Panc1 (cell line): Measurements from ENCODE around the gene PSRC1. TPM values are rescaled to one million over a fixed set of nuclear protein-coding genes. Genes with fewer than 3 reads are reported as not detected.

Experiments used
- ATAC-seq: fragments of 200-7000 bp; cut with Tn5 transposase; 2 replicates; pipeline ENCODE4 v1.9.1; 2020; ENCODE audit warnings: mild to moderate bottlenecking, moderate library complexity
- BruUV-seq: library from RNA; stranded (reverse); fragments of 400-500 nt; replicated peaks from 2 replicates; lab custom pipeline; 2021; lab: Mats Ljungman, UMichigan
- CTCF ChIA-PET: fragments of 300-600 bp; sonication (Branson Sonifier 250); formaldehyde crosslinking; loops from one replicate; lab custom pipeline; 2022; ENCODE audit warnings: antibody characterized with exemption; lab: Charles Lee
- POLR2A ChIA-PET: fragments of 300-600 bp; sonication (Branson Sonifier 250); formaldehyde crosslinking; loops from one replicate; lab custom pipeline; 2022; ENCODE audit warnings: antibody characterized with exemption; lab: Charles Lee
- DNase-seq: peaks from one replicate; pipeline ENCODE4 v3.0.0-alpha.2; 2010; ENCODE audit warnings: low read depth, low spot score
- H3K27ac ChIP-seq: 2 replicates; pipeline ENCODE4 v1.5.1; 2011; ENCODE audit warnings: mild to moderate bottlenecking, low read length, inconsistent platforms
- H3K27me3 ChIP-seq: fragments of 200-500 bp; sonication (Bioruptor generic); 2 replicates; pipeline ENCODE4 v1.6.0; 2014; ENCODE audit warnings: low read length, inconsistent platforms; ENCODE audit not compliant: control insufficient read depth, insufficient read depth
- H3K36me3 ChIP-seq: fragments of 200-500 bp; sonication (Bioruptor generic); 2 replicates; pipeline ENCODE4 v1.5.1; 2014; ENCODE audit warnings: inconsistent platforms, mild to moderate bottlenecking, low read length, moderate library complexity; ENCODE audit not compliant: control insufficient read depth, insufficient read depth
- H3K4me1 ChIP-seq: 2 replicates; pipeline ENCODE4 v1.5.1; 2011; ENCODE audit warnings: inconsistent platforms, mild to moderate bottlenecking, low read length, moderate library complexity; ENCODE audit not compliant: control insufficient read depth, insufficient read depth
- H3K4me3 ChIP-seq, 2 experiments: 2 replicates each; pipeline ENCODE4 v1.5.1; 2011 to 2012; ENCODE audit warnings: low read depth in 2 of 2, low read length in 2 of 2, mild to moderate bottlenecking in 2 of 2, inconsistent platforms in 1 of 2, moderate library complexity in 1 of 2
- H3K9me3 ChIP-seq: fragments of 200-500 bp; sonication (Bioruptor generic); 2 replicates; pipeline ENCODE4 v1.5.1; 2014; ENCODE audit warnings: low read depth, mild to moderate bottlenecking, inconsistent platforms, low read length, moderate library complexity; ENCODE audit not compliant: control insufficient read depth, insufficient read depth
- CTCF ChIP-seq: fragments of 450-650 bp; IDR thresholded peaks from 2 replicates; pipeline ENCODE4 v1.5.1; 2017; ENCODE audit warnings: mild to moderate bottlenecking
- POLR2AphosphoS5 ChIP-seq: IDR thresholded peaks from 2 replicates; pipeline ENCODE4 v1.6.1; 2012; ENCODE audit warnings: mild to moderate bottlenecking, low read depth, low read length, moderate library complexity
- SIN3A ChIP-seq: IDR thresholded peaks from 2 replicates; pipeline ENCODE4 v1.6.1; 2012; ENCODE audit warnings: low read depth, mild to moderate bottlenecking, low read length, moderate library complexity, borderline replicate concordance; ENCODE audit not compliant: insufficient read depth
- TCF7L2 ChIP-seq: IDR thresholded peaks from 2 replicates; pipeline ENCODE4 v1.6.1; 2011; ENCODE audit warnings: mild to moderate bottlenecking, low read depth, low read length, inconsistent platforms
- in situ Hi-C: cut with HindIII; loops from 2 replicates; pipeline ENCODE4 v1.10.0; 2016; ENCODE audit warnings: low sequenced_read_pairs, low pct_unique_long_range_greater_than_20kb
- intact Hi-C: fragments of 100-400 bp; cut with micrococcal nuclease; formaldehyde crosslinking; loops from one replicate; pipeline ENCODE4 v1.10.0; 2022; ENCODE audit not compliant: unreplicated experiment
- total RNA-seq: library from RNA; stranded (reverse); gene quantifications from one replicate; pipeline ENCODE4 v1.2.1, GENCODE V29; 2021; ENCODE audit not compliant: unreplicated experiment
- TF ChIP-seq, protein P1 (sequence below), 2 experiments: IDR thresholded peaks; 2 replicates each; pipeline ENCODE4 v1.6.1; 2011 to 2012; ENCODE audit warnings: low read depth in 2 of 2, control low read depth in 1 of 2, low read length in 1 of 2, mild to moderate bottlenecking in 1 of 2, moderate library complexity in 1 of 2; ENCODE audit not compliant: insufficient read depth in 1 of 2

PSRC1 gene
- total RNA-seq, 1 experiment from 2014 or later = 40.6 TPM

- Histone ChIP-seq H3K27ac (no peak overlapping the region), H3K27me3 (no peaks in the 10 kb centered on the region), H3K9me3 (no peaks in the 10 kb centered on the region), H3K4me1 (peaks cover 8% of the 10 kb centered on the region), H3K36me3 (no peaks in the 10 kb centered on the region), H3K4me3 (no peak overlapping the region)
- ATAC-seq = no peak
- ChIA-PET CTCF (interaction anchor here (0.6 kb wide), 1 partner anchor 48 kb away, joined by 7 read pairs; no protein-coding TSS in a partner anchor), POLR2A (no interaction called here)
- in situ Hi-C loops (no loop called here), intact Hi-C loops (no loop called here)
- DNase-seq = no peak
- TF ChIP-seq SIN3A = no peak
- no peak for TF ChIP-seq POLR2AphosphoS5
- no peak for TF ChIP-seq CTCF
- TF ChIP-seq TCF7L2 = no peak
- TF ChIP-seq, protein P1, sequence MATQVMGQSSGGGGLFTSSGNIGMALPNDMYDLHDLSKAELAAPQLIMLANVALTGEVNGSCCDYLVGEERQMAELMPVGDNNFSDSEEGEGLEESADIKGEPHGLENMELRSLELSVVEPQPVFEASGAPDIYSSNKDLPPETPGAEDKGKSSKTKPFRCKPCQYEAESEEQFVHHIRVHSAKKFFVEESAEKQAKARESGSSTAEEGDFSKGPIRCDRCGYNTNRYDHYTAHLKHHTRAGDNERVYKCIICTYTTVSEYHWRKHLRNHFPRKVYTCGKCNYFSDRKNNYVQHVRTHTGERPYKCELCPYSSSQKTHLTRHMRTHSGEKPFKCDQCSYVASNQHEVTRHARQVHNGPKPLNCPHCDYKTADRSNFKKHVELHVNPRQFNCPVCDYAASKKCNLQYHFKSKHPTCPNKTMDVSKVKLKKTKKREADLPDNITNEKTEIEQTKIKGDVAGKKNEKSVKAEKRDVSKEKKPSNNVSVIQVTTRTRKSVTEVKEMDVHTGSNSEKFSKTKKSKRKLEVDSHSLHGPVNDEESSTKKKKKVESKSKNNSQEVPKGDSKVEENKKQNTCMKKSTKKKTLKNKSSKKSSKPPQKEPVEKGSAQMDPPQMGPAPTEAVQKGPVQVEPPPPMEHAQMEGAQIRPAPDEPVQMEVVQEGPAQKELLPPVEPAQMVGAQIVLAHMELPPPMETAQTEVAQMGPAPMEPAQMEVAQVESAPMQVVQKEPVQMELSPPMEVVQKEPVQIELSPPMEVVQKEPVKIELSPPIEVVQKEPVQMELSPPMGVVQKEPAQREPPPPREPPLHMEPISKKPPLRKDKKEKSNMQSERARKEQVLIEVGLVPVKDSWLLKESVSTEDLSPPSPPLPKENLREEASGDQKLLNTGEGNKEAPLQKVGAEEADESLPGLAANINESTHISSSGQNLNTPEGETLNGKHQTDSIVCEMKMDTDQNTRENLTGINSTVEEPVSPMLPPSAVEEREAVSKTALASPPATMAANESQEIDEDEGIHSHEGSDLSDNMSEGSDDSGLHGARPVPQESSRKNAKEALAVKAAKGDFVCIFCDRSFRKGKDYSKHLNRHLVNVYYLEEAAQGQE (IDR thresholded peaks at IDR 0.05; ENCODE audit: insufficient read depth in 1 of 2, low read depth in 2 of 2, low read length in 1 of 2) = no peak
- BruUV-seq = no TSS peak
Observed at GRCh38 chr1:109254621-109255096, 28.3 kb downstream of the PSRC1 start.

DNA sequence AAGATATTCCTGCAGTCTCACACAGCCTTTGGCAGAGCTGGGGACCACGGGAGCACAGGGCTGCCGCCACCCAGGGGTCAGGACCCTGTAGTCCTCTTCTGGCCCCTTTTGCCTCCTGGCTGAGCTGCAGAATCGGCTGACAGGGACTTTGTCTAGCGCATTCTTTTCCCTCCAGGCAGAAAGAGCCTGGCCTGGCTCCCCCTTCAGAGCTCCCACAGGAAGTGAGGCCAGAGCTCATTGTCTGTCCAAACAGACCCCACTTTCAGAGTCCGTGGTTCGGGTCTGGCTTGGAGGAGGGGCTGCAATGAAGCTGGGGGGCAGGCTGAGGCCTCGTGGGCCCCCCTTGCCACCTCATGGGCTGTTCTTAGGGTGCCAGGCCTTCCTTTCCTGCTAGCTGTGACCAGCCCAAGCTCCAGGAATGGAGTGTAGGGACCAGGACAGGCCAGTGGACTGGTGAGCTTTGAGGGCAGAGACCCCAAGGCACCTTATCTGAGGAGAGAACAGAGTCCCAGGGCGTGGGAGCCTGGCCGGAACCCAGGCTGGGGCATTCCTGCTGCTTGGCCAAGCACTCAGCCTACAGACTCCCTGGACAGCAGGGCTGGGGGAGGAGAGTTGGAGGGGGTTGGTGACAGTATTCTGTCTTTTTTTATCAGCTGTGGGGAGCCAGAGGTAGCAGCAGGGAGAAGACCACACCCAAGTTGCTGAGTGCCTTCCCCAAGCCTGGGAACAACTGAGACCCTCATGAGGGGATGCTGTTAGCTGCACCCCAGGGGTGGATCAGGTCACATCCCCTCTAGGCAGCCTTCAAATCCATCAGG lies 28.9 kb downstream of the PSRC1 start:
- POLR2A ChIA-PET = no interaction called here
- DNase-seq (no peak), ATAC-seq (no peak)
- CTCF ChIA-PET = interaction anchor here (0.6 kb wide), 2 partner anchors 47 to 281 kb away, joined by 5 to 7 read pairs; no protein-coding TSS in a partner anchor
- Histone ChIP-seq H3K4me3 (no peak overlapping the region), H3K9me3 (no peaks in the 10 kb centered on the region), H3K27me3 (no peaks in the 10 kb centered on the region), H3K4me1 (peaks cover 9% of the 10 kb centered on the region), H3K36me3 (no peaks in the 10 kb centered on the region), H3K27ac (no peak overlapping the region)
- intact Hi-C loops (no loop called here), in situ Hi-C loops (no loop called here)
- BruUV-seq = no TSS peak
- no peak for TF ChIP-seq POLR2AphosphoS5
- no peak for TF ChIP-seq CTCF
- no peak for TF ChIP-seq SIN3A
- TF ChIP-seq, protein P1 (IDR thresholded peaks at IDR 0.05; ENCODE audit: insufficient read depth in 1 of 2, low read depth in 2 of 2, low read length in 1 of 2) = no peak
- TF ChIP-seq TCF7L2 = no peak
